ENCODE measurements around the gene RAD51B. TPM values are rescaled to one million over a fixed set of nuclear protein-coding genes. Genes with fewer than 3 reads are reported as not detected.

RAD51B gene
- total RNA-seq, 4 donors from 2014 or later: 14.0 to 16.4 (median 14.8) TPM

GRCh38 chr14:68683326-68683725 lies 863.7 kb downstream of the RAD51B start:
- DNase-seq: no peak
- peaks cover 20 to 50% of the 10 kb centered on the region in 2 donors for H3K4me1 ChIP-seq
- H3K36me3 ChIP-seq: no peaks in the 10 kb centered on the region
- 75 to 82% methylated on average over 7 of the region's 7 CpGs for WGBS, 2 donors
- H3K27me3 ChIP-seq: no peaks in the 10 kb centered on the region
- no peak overlapping the region for H3K4me3 ChIP-seq (replicated peaks in 1 of 3)
- H3K27ac ChIP-seq: peak overlapping the region in 1 of 3 donors; percentile 34
- H3K9me3 ChIP-seq: no peaks in the 10 kb centered on the region
- no peak for TF ChIP-seq CTCF (IDR thresholded peaks at IDR 0.05)
- intact Hi-C loops (cut with DNase I): no loop called here

DNA sequence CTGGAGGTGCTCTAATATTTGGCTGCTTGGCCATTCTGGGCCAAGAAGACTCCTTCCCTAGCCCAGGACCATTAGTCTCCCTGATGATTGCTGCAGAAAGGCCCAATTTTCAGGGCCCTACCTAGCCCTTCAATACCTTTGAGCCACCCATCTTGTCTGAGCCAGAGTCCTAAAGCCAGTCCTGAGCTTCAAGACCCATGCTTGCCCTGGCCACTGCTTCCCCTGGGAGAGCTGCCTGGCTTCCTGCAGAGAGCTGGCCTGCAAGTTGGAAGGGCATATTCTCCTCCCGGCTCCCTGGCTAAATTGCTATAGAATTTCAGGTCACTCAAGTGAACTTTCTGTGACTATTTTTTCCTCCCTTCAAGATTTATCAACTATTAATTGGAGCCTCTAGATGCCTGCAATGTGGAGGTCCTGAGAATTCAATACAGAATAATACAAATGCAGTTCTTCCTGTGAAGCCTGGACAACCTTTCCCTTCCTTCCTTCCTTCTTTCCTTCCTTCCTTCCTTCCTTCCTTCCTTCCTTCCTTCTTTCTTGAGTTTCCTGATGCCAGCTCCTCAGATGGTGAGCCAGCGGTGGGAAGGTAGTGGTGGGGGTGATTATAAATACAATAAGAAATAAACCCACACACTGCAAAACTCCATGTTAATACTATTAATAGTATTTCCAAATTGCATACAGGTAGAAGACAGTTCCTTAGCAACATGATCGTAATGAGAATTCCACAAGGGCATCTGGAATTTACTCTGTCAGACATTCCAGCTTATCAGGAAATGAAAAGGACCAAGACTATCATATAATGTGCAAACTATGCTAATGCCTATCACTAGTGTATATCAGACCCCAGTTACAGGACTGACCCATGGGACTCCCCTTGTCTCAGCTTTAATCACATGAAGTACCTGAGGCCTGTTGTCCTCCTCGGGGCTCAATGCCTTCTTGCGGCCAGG lies 865.2 kb downstream of the RAD51B start:
- DNase-seq: no peak
- peaks cover 22 to 62% of the 10 kb centered on the region in 2 donors for H3K4me1 ChIP-seq
- no peaks in the 10 kb centered on the region for H3K9me3 ChIP-seq
- H3K27me3 ChIP-seq: no peaks in the 10 kb centered on the region
- intact Hi-C loops (cut with DNase I): no loop called here
- peak overlapping the region in 2 of 3 donors; percentile 13 to 71 for H3K27ac ChIP-seq
- no peak overlapping the region for H3K4me3 ChIP-seq (replicated peaks in 1 of 3)
- WGBS, 2 donors: 79 to 83% methylated on average over 5 of the region's 5 CpGs
- TF ChIP-seq CTCF (IDR thresholded peaks at IDR 0.05): no peak
- H3K36me3 ChIP-seq: no peaks in the 10 kb centered on the region

DNA sequence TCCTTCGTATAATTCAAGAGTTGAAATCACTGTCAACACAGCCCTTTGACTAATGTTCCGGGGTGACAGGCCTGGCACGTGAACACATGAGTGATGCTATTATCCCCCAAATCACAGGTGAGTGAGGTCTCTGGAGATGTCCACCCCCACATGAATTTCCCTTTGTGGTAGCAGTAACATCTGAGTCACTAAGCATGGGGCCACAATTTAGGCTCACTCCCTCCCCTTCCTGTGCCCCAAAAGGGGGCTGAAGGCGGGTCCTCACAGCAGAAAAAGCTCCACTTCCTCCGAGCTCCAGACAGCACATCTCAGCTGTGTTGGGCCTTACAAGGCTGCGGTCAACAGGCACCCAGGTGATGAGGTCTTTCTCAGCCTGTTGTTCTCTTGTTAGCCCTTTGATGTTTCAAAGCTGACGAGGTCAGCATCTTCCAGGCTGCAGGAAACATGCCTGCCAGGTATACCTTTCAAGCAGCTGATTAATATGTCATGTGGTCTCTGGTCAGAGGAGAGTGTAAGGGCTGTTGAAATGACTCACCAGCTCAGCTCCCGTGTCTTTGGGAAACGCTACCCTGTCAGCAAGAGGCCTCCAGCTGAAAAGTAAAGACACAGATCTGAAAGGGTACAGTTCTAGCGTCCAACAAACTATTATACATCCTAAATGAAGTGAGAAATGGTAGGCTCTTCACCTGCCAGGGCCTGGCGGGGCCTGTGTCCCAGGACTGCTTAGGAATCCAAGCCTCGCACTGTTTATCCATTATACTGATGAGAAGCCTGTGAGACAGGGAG lies 866.0 kb downstream of the RAD51B start:
- H3K9me3 ChIP-seq: no peaks in the 10 kb centered on the region
- H3K27me3 ChIP-seq: no peaks in the 10 kb centered on the region
- no peaks in the 10 kb centered on the region for H3K36me3 ChIP-seq
- TF ChIP-seq POLR2A (IDR thresholded peaks at IDR 0.05) (no peak), CTCF (IDR thresholded peaks at IDR 0.05) (no peak)
- H3K4me1 ChIP-seq: peaks cover 25 to 67% of the 10 kb centered on the region in 2 donors
- peak overlapping the region in 1 of 3 donors; percentile 71 for H3K27ac ChIP-seq
- no peak overlapping the region for H3K4me3 ChIP-seq (replicated peaks in 1 of 3)
- peak; percentile 41 to 63 for DNase-seq
- WGBS, 2 donors: 73 to 86% methylated on average over 10 to 11 of the region's 12 CpGs
- intact Hi-C loops (cut with DNase I): no loop called here

- Histone ChIP-seq H3K27ac (peak overlapping the region in 1 of 3 donors; percentile 71), H3K4me3 (replicated peaks in 1 of 3) (no peak overlapping the region), H3K27me3 (no peaks in the 10 kb centered on the region), H3K4me1 (peaks cover 20 to 64% of the 10 kb centered on the region in 2 donors), H3K36me3 (no peaks in the 10 kb centered on the region), H3K9me3 (no peaks in the 10 kb centered on the region)
- no peak for DNase-seq
- WGBS, 2 donors: 94 to 100% methylated on average over 1 of the region's 1 CpG
- intact Hi-C loops (cut with DNase I): no loop called here
- TF ChIP-seq CTCF (IDR thresholded peaks at IDR 0.05) (no peak), POLR2A (IDR thresholded peaks at IDR 0.05) (no peak)
These were observed 866.6 kb downstream of the RAD51B start for GRCh38 chr14:68686205-68686465.

GRCh38 chr14:68686724-68687123 lies 867.1 kb downstream of the RAD51B start:
- TF ChIP-seq POLR2A (IDR thresholded peaks at IDR 0.05) (no peak), CTCF (IDR thresholded peaks at IDR 0.05) (no peak)
- intact Hi-C loops (cut with DNase I): no loop called here
- WGBS, 2 donors: 90 to 92% methylated on average over 8 of the region's 8 CpGs

More at GRCh38 chr14:68686724-68687123, 867.1 kb downstream of the RAD51B start:
- DNase-seq: no peak
- H3K4me1 ChIP-seq: peaks cover 14 to 58% of the 10 kb centered on the region in 2 donors
- no peaks in the 10 kb centered on the region for H3K27me3 ChIP-seq
- no peak overlapping the region for H3K4me3 ChIP-seq (replicated peaks in 1 of 3)
- H3K27ac ChIP-seq: no peak overlapping the region
- no peaks in the 10 kb centered on the region for H3K9me3 ChIP-seq
- H3K36me3 ChIP-seq: no peaks in the 10 kb centered on the region

Measured in thyroid gland (tissue), 4 donors.